ENCODE measurements around the gene SIL1. TPM values are rescaled to one million over a fixed set of nuclear protein-coding genes. Genes with fewer than 3 reads are reported as not detected.
A peak's percentile ranks its signal among the peaks of the same experiment; 100 is the strongest.

SIL1 gene
- total and polyA plus RNA-seq, 2 donors (not counting 1 experiment from before 2014, with no cell fraction given) = 66.4 to 85.5 TPM

DNA sequence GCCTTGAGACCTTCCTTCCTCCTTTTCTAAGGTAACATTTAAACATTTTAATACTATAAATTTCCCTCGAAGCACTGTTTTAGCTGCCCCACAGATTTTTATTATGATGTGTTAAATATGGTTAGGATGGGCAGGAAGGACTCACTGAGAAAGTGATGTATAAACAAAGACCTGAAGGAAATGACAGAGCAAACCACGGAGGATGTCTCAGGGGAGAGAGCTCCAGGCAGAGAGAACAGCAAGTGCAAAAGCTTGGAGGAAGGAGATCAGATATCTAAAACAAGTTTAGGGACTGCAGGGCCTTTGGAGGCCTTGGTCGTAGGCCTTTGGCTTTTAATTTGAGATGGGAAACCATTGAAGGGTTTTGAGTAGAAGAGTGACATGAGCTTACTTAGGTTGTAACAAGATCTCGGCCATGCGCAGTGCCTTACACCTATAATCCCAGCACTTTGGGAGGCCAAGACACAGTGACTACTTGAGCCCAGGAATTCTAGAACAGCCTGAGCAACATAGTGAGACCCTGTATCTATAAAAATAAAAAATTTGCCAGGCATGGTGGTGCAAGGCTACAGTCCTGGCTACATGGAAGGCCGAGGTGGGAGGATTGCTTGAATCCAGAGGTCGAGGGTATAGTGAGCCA is 287.5 kb downstream of the SIL1 start:
- no peak overlapping the region for H2AFZ ChIP-seq (ENCODE audit: low read length)
- peaks cover 2% of the 10 kb centered on the region for H3K36me3 ChIP-seq (ENCODE audit: control insufficient read depth, insufficient read depth, low read length)
- H3K9me3 ChIP-seq (ENCODE audit: control insufficient read depth, insufficient read depth, low read depth, low read length) = no peaks in the 10 kb centered on the region
- no peak overlapping the region for H3K9ac ChIP-seq (ENCODE audit: insufficient read depth, low read length)
- H3K27ac ChIP-seq (ENCODE audit: insufficient read depth, low read length) = no peak overlapping the region
- no peaks in the 10 kb centered on the region for H4K20me1 ChIP-seq (ENCODE audit: control insufficient read depth, extremely low read depth, insufficient read depth, low read length)
- H3K4me2 ChIP-seq (ENCODE audit: extremely low read depth, insufficient read depth, low read length) = no peak overlapping the region
- H3K4me3 ChIP-seq (replicated peaks in 1 of 4; ENCODE audit: control extremely low read depth in 1 of 4, insufficient read depth in 1 of 4, low read depth in 3 of 4, low read length in 4 of 4) = no peak overlapping the region
- no peaks in the 10 kb centered on the region for H3K79me2 ChIP-seq (ENCODE audit: control insufficient read depth, insufficient read depth, low read length)
- no peak for TF ChIP-seq EZH2 (IDR thresholded peaks at IDR 0.05; ENCODE audit: low read length, missing control alignments)
- TF ChIP-seq, protein P1, sequence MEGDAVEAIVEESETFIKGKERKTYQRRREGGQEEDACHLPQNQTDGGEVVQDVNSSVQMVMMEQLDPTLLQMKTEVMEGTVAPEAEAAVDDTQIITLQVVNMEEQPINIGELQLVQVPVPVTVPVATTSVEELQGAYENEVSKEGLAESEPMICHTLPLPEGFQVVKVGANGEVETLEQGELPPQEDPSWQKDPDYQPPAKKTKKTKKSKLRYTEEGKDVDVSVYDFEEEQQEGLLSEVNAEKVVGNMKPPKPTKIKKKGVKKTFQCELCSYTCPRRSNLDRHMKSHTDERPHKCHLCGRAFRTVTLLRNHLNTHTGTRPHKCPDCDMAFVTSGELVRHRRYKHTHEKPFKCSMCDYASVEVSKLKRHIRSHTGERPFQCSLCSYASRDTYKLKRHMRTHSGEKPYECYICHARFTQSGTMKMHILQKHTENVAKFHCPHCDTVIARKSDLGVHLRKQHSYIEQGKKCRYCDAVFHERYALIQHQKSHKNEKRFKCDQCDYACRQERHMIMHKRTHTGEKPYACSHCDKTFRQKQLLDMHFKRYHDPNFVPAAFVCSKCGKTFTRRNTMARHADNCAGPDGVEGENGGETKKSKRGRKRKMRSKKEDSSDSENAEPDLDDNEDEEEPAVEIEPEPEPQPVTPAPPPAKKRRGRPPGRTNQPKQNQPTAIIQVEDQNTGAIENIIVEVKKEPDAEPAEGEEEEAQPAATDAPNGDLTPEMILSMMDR (conservative IDR thresholded peaks at IDR 0.05 in 1 of 2, IDR thresholded peaks at IDR 0.05 in 1 of 2; ENCODE audit: low read depth in 1 of 2, low read length in 2 of 2) = no peak
- no peaks in the 10 kb centered on the region for H3K27me3 ChIP-seq (ENCODE audit: control insufficient read depth, insufficient read depth, low read length)
- no peaks in the 10 kb centered on the region for H3K4me1 ChIP-seq (ENCODE audit: control insufficient read depth, extremely low read depth, insufficient read depth, low read length)
- no peak for DNase-seq (ENCODE audit: low read depth in 2 of 2)

DNA sequence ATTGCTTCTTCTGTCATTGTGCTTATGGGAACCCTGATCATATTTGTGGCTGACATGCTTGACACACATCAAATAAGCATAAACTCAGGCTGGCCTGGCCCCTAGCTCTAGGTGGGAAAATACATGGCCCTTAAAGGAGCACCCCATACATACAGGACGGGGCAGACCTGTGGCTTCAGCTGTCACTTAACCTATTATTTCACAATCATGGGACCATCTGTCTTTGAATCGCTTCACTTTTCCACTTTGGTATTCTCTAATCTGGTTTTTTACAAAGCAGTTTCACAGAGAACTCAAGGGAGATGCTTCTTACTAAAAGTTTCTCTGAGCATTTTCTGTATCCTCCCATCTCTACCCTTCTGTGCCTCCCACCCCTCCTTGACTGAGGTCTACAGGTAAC is 288.4 kb downstream of the SIL1 start:
- no peak overlapping the region for H3K27ac ChIP-seq (ENCODE audit: insufficient read depth, low read length)
- no peaks in the 10 kb centered on the region for H3K4me1 ChIP-seq (ENCODE audit: control insufficient read depth, extremely low read depth, insufficient read depth, low read length)
- peaks cover 2% of the 10 kb centered on the region for H3K36me3 ChIP-seq (ENCODE audit: control insufficient read depth, insufficient read depth, low read length)
- H3K4me3 ChIP-seq (replicated peaks in 1 of 4; ENCODE audit: control extremely low read depth in 1 of 4, insufficient read depth in 1 of 4, low read depth in 3 of 4, low read length in 4 of 4) = no peak overlapping the region
- H3K9ac ChIP-seq (ENCODE audit: insufficient read depth, low read length) = no peak overlapping the region
- H3K9me3 ChIP-seq (ENCODE audit: control insufficient read depth, insufficient read depth, low read depth, low read length) = no peaks in the 10 kb centered on the region
- TF ChIP-seq EZH2 (IDR thresholded peaks at IDR 0.05; ENCODE audit: low read length, missing control alignments) = no peak
- TF ChIP-seq, protein P1 (conservative IDR thresholded peaks at IDR 0.05 in 1 of 2, IDR thresholded peaks at IDR 0.05 in 1 of 2; ENCODE audit: low read depth in 1 of 2, low read length in 2 of 2) = no peak
- H3K27me3 ChIP-seq (ENCODE audit: control insufficient read depth, insufficient read depth, low read length) = no peaks in the 10 kb centered on the region
- H4K20me1 ChIP-seq (ENCODE audit: control insufficient read depth, extremely low read depth, insufficient read depth, low read length) = no peaks in the 10 kb centered on the region
- no peak for DNase-seq (ENCODE audit: low read depth in 2 of 2)
- no peak overlapping the region for H3K4me2 ChIP-seq (ENCODE audit: extremely low read depth, insufficient read depth, low read length)
- H2AFZ ChIP-seq (ENCODE audit: low read length) = no peak overlapping the region
- H3K79me2 ChIP-seq (ENCODE audit: control insufficient read depth, insufficient read depth, low read length) = no peaks in the 10 kb centered on the region

DNA sequence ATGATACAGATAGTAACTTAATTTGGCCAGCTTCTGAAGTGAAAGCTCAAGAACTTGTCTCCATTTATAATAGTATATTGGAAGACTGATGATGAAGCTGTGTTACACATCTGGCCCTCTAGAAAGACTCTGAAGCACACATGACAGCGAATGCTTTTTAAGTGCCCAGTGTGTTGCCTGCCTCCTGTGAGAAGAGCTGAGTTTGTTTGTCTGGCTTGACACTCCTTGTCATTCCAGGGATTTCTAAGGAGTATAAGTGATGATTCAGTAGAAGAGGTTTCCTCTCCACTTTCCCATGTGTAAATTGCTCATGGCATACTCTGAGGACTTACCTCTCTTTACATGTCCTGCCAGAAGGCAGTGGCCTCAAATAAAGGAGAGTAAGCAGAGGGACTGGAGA is 292.6 kb downstream of the SIL1 start:
- no peaks in the 10 kb centered on the region for H3K79me2 ChIP-seq (ENCODE audit: control insufficient read depth, insufficient read depth, low read length)
- H3K4me1 ChIP-seq (ENCODE audit: control insufficient read depth, extremely low read depth, insufficient read depth, low read length) = no peaks in the 10 kb centered on the region
- H3K27ac ChIP-seq (ENCODE audit: insufficient read depth, low read length) = no peak overlapping the region
- H3K9ac ChIP-seq (ENCODE audit: insufficient read depth, low read length) = no peak overlapping the region
- H3K4me3 ChIP-seq (replicated peaks in 1 of 4; ENCODE audit: control extremely low read depth in 1 of 4, insufficient read depth in 1 of 4, low read depth in 3 of 4, low read length in 4 of 4) = no peak overlapping the region
- H2AFZ ChIP-seq (ENCODE audit: low read length) = no peak overlapping the region
- no peaks in the 10 kb centered on the region for H3K27me3 ChIP-seq (ENCODE audit: control insufficient read depth, insufficient read depth, low read length)
- H3K36me3 ChIP-seq (ENCODE audit: control insufficient read depth, insufficient read depth, low read length) = peaks cover 2% of the 10 kb centered on the region
- H4K20me1 ChIP-seq (ENCODE audit: control insufficient read depth, extremely low read depth, insufficient read depth, low read length) = no peaks in the 10 kb centered on the region
- DNase-seq (ENCODE audit: low read depth in 2 of 2) = peak in 1 of 2 donors; percentile 86
- no peak overlapping the region for H3K4me2 ChIP-seq (ENCODE audit: extremely low read depth, insufficient read depth, low read length)
- H3K9me3 ChIP-seq (ENCODE audit: control insufficient read depth, insufficient read depth, low read depth, low read length) = no peaks in the 10 kb centered on the region
- TF ChIP-seq, protein P1 (conservative IDR thresholded peaks at IDR 0.05 in 1 of 2, IDR thresholded peaks at IDR 0.05 in 1 of 2; ENCODE audit: low read depth in 1 of 2, low read length in 2 of 2) = no peak
- TF ChIP-seq EZH2 (IDR thresholded peaks at IDR 0.05; ENCODE audit: low read length, missing control alignments) = no peak

Measured in fibroblast of lung (primary cell).